Measurements from ENCODE around the gene SNX22.

DNA sequence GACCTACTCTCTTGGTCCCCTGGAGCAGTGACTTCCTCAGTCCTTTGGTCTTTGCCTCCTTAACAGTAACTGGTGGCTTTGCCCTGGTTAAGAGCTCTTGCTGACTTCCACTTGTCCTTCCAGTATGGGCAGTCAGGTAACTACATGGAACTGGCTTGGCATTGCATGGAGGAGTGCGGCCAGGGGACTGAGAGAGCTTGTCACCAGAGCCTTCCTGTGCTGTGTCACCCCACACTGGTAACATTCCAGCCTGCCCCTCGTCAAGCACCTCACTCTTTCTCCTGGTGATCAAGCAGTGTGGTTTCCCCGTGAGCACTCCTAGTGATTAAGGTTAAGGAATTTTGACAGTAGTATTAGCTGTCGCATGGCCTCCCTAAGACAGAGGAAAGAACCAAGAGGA is 19.3 kb upstream of the SNX22 start:
- TF ChIP-seq KLF10 (tag by site-specific recombination; IDR thresholded peaks at IDR 0.05) (no peak), ZNF274 (IDR thresholded peaks at IDR 0.05; ENCODE audit: low read length) (no peak), ZNF274 (tag by site-specific recombination; IDR thresholded peaks at IDR 0.05; ENCODE audit: borderline replicate concordance) (no peak), ZNF239 (tag by site-specific recombination; IDR thresholded peaks at IDR 0.05) (no peak), ZNF707 (tag by site-specific recombination; IDR thresholded peaks at IDR 0.05) (no peak), ZNF596 (tag by site-specific recombination; IDR thresholded peaks at IDR 0.05) (no peak), ZNF423 (tag by site-specific recombination; IDR thresholded peaks at IDR 0.05) (no peak), SALL2 (tag by site-specific recombination; IDR thresholded peaks at IDR 0.05; ENCODE audit: borderline replicate concordance) (no peak), ZNF311 (tag by site-specific recombination; IDR thresholded peaks at IDR 0.05; ENCODE audit: borderline replicate concordance) (no peak), ZNF24 (tag by site-specific recombination; IDR thresholded peaks at IDR 0.05) (no peak)
- TF ChIP-seq, protein P1, sequence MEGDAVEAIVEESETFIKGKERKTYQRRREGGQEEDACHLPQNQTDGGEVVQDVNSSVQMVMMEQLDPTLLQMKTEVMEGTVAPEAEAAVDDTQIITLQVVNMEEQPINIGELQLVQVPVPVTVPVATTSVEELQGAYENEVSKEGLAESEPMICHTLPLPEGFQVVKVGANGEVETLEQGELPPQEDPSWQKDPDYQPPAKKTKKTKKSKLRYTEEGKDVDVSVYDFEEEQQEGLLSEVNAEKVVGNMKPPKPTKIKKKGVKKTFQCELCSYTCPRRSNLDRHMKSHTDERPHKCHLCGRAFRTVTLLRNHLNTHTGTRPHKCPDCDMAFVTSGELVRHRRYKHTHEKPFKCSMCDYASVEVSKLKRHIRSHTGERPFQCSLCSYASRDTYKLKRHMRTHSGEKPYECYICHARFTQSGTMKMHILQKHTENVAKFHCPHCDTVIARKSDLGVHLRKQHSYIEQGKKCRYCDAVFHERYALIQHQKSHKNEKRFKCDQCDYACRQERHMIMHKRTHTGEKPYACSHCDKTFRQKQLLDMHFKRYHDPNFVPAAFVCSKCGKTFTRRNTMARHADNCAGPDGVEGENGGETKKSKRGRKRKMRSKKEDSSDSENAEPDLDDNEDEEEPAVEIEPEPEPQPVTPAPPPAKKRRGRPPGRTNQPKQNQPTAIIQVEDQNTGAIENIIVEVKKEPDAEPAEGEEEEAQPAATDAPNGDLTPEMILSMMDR (tag by site-specific recombination; IDR thresholded peaks at IDR 0.05), result no peak
- TF ChIP-seq, protein P2, sequence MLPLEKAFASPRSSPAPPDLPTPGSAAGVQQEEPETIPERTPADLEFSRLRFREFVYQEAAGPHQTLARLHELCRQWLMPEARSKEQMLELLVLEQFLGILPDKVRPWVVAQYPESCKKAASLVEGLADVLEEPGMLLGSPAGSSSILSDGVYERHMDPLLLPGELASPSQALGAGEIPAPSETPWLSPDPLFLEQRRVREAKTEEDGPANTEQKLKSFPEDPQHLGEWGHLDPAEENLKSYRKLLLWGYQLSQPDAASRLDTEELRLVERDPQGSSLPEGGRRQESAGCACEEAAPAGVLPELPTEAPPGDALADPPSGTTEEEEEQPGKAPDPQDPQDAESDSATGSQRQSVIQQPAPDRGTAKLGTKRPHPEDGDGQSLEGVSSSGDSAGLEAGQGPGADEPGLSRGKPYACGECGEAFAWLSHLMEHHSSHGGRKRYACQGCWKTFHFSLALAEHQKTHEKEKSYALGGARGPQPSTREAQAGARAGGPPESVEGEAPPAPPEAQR (tag by site-specific recombination; IDR thresholded peaks at IDR 0.05), result no peak
- TF ChIP-seq, protein P3, sequence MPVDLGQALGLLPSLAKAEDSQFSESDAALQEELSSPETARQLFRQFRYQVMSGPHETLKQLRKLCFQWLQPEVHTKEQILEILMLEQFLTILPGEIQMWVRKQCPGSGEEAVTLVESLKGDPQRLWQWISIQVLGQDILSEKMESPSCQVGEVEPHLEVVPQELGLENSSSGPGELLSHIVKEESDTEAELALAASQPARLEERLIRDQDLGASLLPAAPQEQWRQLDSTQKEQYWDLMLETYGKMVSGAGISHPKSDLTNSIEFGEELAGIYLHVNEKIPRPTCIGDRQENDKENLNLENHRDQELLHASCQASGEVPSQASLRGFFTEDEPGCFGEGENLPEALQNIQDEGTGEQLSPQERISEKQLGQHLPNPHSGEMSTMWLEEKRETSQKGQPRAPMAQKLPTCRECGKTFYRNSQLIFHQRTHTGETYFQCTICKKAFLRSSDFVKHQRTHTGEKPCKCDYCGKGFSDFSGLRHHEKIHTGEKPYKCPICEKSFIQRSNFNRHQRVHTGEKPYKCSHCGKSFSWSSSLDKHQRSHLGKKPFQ (tag by site-specific recombination; IDR thresholded peaks at IDR 0.05), result no peak
- TF ChIP-seq, protein P4, sequence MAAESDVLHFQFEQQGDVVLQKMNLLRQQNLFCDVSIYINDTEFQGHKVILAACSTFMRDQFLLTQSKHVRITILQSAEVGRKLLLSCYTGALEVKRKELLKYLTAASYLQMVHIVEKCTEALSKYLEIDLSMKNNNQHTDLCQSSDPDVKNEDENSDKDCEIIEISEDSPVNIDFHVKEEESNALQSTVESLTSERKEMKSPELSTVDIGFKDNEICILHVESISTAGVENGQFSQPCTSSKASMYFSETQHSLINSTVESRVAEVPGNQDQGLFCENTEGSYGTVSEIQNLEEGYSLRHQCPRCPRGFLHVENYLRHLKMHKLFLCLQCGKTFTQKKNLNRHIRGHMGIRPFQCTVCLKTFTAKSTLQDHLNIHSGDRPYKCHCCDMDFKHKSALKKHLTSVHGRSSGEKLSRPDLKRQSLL (tag by site-specific recombination; IDR thresholded peaks at IDR 0.05), result no peak
- TF ChIP-seq, protein P5, sequence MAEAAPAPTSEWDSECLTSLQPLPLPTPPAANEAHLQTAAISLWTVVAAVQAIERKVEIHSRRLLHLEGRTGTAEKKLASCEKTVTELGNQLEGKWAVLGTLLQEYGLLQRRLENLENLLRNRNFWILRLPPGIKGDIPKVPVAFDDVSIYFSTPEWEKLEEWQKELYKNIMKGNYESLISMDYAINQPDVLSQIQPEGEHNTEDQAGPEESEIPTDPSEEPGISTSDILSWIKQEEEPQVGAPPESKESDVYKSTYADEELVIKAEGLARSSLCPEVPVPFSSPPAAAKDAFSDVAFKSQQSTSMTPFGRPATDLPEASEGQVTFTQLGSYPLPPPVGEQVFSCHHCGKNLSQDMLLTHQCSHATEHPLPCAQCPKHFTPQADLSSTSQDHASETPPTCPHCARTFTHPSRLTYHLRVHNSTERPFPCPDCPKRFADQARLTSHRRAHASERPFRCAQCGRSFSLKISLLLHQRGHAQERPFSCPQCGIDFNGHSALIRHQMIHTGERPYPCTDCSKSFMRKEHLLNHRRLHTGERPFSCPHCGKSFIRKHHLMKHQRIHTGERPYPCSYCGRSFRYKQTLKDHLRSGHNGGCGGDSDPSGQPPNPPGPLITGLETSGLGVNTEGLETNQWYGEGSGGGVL (tag by site-specific recombination; IDR thresholded peaks at IDR 0.05), result no peak
